Keratinocyte (primary cell): ENCODE measurements around the gene KCNB1.

Source experiments
- EZH2 ChIP-seq: IDR thresholded peaks from one replicate; pipeline ENCODE4 v1.6.1; 2012; ENCODE audit warnings: inconsistent platforms, mild to moderate bottlenecking, low read length, moderate library complexity
- TF ChIP-seq, protein P1 (sequence below), 3 experiments: IDR thresholded peaks in 1 of 3; conservative IDR thresholded peaks in 1 of 3; optimal IDR thresholded peaks in 1 of 3; 2 replicates in 2 of 3; 3 replicates in 1 of 3; pipeline versions ENCODE3 to v1.5.1; 2011; ENCODE audit warnings: low read length in 3 of 3, mild to moderate bottlenecking in 3 of 3, moderate library complexity in 2 of 3, control low read depth in 1 of 3, inconsistent platforms in 1 of 3; ENCODE audit not compliant: insufficient read depth in 2 of 3; ENCODE audit errors: extremely low read depth in 1 of 3

DNA sequence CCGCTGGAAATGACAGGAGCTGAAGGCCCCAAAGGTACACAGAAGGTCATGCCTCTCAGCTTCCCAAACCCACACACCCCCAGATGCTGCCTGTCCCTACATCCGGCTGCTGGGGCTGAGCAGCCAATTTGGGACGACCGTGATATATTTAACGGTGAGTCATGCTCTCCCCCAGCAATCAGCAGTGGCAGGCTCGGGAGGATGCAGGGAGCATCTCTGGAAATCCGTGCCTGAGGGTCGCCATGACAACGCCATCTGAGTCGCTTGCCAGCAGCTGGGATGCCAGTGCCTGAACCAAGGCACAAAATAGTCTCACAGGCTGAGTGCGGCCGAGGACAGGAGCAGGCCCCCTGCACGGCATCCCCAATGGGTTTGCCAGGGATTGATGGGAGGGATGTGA, 57.9 kb downstream of the KCNB1 start:
- TF ChIP-seq, protein P1, sequence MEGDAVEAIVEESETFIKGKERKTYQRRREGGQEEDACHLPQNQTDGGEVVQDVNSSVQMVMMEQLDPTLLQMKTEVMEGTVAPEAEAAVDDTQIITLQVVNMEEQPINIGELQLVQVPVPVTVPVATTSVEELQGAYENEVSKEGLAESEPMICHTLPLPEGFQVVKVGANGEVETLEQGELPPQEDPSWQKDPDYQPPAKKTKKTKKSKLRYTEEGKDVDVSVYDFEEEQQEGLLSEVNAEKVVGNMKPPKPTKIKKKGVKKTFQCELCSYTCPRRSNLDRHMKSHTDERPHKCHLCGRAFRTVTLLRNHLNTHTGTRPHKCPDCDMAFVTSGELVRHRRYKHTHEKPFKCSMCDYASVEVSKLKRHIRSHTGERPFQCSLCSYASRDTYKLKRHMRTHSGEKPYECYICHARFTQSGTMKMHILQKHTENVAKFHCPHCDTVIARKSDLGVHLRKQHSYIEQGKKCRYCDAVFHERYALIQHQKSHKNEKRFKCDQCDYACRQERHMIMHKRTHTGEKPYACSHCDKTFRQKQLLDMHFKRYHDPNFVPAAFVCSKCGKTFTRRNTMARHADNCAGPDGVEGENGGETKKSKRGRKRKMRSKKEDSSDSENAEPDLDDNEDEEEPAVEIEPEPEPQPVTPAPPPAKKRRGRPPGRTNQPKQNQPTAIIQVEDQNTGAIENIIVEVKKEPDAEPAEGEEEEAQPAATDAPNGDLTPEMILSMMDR (optimal IDR thresholded peaks at IDR 0.05 in 1 of 3, IDR thresholded peaks at IDR 0.05 in 1 of 3, conservative IDR thresholded peaks at IDR 0.05 in 1 of 3; ENCODE audit: extremely low read depth in 1 of 3, insufficient read depth in 2 of 3, low read length in 3 of 3): no peak
- no peak for TF ChIP-seq EZH2
